SK-N-MC (cell line): ENCODE measurements around the gene ARHGAP9.

Experiments
- EZH2 ChIP-seq: fragments of 200-600 bp; sonication (generic); IDR thresholded peaks from one replicate; pipeline ENCODE4 v1.6.1; 2017; ENCODE audit warnings: antibody characterized with exemption
- FOXP2 ChIP-seq: optimal IDR thresholded peaks from 2 replicates; pipeline ENCODE3; 2011; ENCODE audit warnings: mild to moderate bottlenecking, moderate library complexity; ENCODE audit not compliant: insufficient read depth; ENCODE audit errors: extremely low read length, control extremely low read depth
- POLR2AphosphoS5 ChIP-seq: IDR thresholded peaks from 2 replicates; pipeline ENCODE4 v1.6.1; 2012; ENCODE audit warnings: mild to moderate bottlenecking, low read depth, low read length, borderline replicate concordance

DNA sequence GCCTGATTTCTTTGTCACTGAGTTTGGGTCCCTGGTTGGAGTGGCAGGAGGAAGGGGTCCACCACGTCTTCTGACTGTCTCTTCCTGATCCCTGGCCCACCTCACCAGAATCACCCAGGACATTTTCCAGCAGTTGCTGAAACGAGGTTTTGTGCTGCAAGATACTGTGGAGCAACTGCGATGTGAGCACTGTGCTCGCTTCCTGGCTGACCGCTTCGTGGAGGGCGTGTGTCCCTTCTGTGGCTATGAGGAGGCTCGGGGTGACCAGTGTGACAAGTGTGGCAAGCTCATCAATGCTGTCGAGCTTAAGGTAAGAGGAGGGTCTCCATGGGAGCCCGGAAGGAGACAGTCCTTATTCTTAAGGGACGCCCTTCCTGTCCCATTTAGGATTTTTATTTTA lies 20.5 kb upstream of the ARHGAP9 start:
- TF ChIP-seq POLR2AphosphoS5 (no peak), EZH2 (no peak), FOXP2 (no peak)
